Fibroblast of skin of right quadriceps (primary cell): Measurements from ENCODE around the gene NELFCD.
A peak's percentile ranks its signal among the peaks of the same experiment; 100 is the strongest.
"Not testable (repeated sequence)": the region's sequence is repeated elsewhere in the genome, so short reads cannot be mapped to it uniquely, and the experiment has no call there.

Source experiments
- DNase-seq: peaks from one replicate; pipeline ENCODE4 v3.0.0-alpha.2; 2013

The NELFCD gene

GRCh38 chr20:58975353-58975752 lies 5.7 kb upstream of the NELFCD start:
- no peak for DNase-seq

- DNase-seq, result peak; percentile 5
Measured at GRCh38 chr20:58976061-58976730, 4.9 kb upstream of the NELFCD start.

- DNase-seq, result no peak
Measured at GRCh38 chr20:58978351-58979190, 2.5 kb upstream of the NELFCD start.

GRCh38 chr20:58981628-58982364 lies 740 bp downstream of the NELFCD start:
- peak; percentile 13 for DNase-seq

- no peak for DNase-seq
Measured at GRCh38 chr20:58982406-58983114, 1.5 kb downstream of the NELFCD start.

- not testable (repeated sequence) for DNase-seq
Measured at GRCh38 chr20:58983115-58983468, 2.0 kb downstream of the NELFCD start.

GRCh38 chr20:58984691-58985090 lies 3.6 kb downstream of the NELFCD start:
- DNase-seq, result no peak

- no peak for DNase-seq
Measured at GRCh38 chr20:58985656-58986055, 4.6 kb downstream of the NELFCD start.

- no peak for DNase-seq
Measured at GRCh38 chr20:58986286-58986967, 5.4 kb downstream of the NELFCD start.

GRCh38 chr20:58986968-58987517 lies 6.0 kb downstream of the NELFCD start:
- DNase-seq, result no peak

GRCh38 chr20:58987790-58988564 lies 6.9 kb downstream of the NELFCD start:
- no peak for DNase-seq

- DNase-seq, result no peak
Measured at GRCh38 chr20:58988565-58988882, 7.5 kb downstream of the NELFCD start.

- no peak for DNase-seq
Measured at GRCh38 chr20:58989196-58989595, 8.1 kb downstream of the NELFCD start.

GRCh38 chr20:58990651-58991445 lies 9.8 kb downstream of the NELFCD start:
- no peak for DNase-seq

- DNase-seq, result no peak
Measured at GRCh38 chr20:58991715-58992114, 10.7 kb downstream of the NELFCD start.

GRCh38 chr20:58992911-58993310 lies 11.9 kb downstream of the NELFCD start:
- DNase-seq, result no peak

- no peak for DNase-seq
Measured at GRCh38 chr20:58993332-58994248, 12.5 kb downstream of the NELFCD start.

GRCh38 chr20:58994390-58995159 lies 13.5 kb downstream of the NELFCD start:
- no peak for DNase-seq
